SK-N-MC (cell line): ENCODE measurements around the gene PLXDC2.

ENCODE experiments used
- EZH2 ChIP-seq: fragments of 200-600 bp; sonication (generic); IDR thresholded peaks from one replicate; pipeline ENCODE4 v1.6.1; 2017; ENCODE audit warnings: antibody characterized with exemption
- POLR2AphosphoS5 ChIP-seq: IDR thresholded peaks from 2 replicates; pipeline ENCODE4 v1.6.1; 2012; ENCODE audit warnings: mild to moderate bottlenecking, low read depth, low read length, borderline replicate concordance

- TF ChIP-seq POLR2AphosphoS5, result no peak
- TF ChIP-seq EZH2, result no peak
Observed at GRCh38 chr10:19772972-19773371, 43.3 kb upstream of the PLXDC2 start.
